MM.1S (cell line): ENCODE results near the gene SDC1.

Experiments
- DNase-seq: peaks from one replicate; pipeline ENCODE4 v3.0.0-alpha.2; 2015
- H2AFZ ChIP-seq: fragments of 300-600 bp; sonication (generic); 2 replicates; pipeline ENCODE4 v1.6.0; 2016; ENCODE audit warnings: antibody characterized with exemption, low read length
- H3F3A ChIP-seq: fragments of 300-600 bp; sonication (generic); 2 replicates; pipeline ENCODE4 v1.6.1; 2016; ENCODE audit warnings: mild to moderate bottlenecking, antibody characterized with exemption, low read length, moderate library complexity, mixed read lengths; ENCODE audit not compliant: insufficient read depth
- H3K27ac ChIP-seq: fragments of 300-600 bp; sonication (generic); 2 replicates; pipeline ENCODE4 v1.5.1; 2016; ENCODE audit warnings: mild to moderate bottlenecking, low read length
- H3K27me3 ChIP-seq: fragments of 300-600 bp; sonication (generic); replicated peaks from 2 replicates; pipeline ENCODE4 v1.6.0; 2016; ENCODE audit warnings: low read length; ENCODE audit not compliant: insufficient read depth
- H3K36me3 ChIP-seq: fragments of 300-600 bp; sonication (generic); replicated peaks from 2 replicates; pipeline ENCODE4 v1.6.1; 2016; ENCODE audit warnings: mild to moderate bottlenecking, low read length, mixed read lengths; ENCODE audit not compliant: insufficient read depth
- H3K4me1 ChIP-seq: fragments of 300-600 bp; sonication (generic); 2 replicates; pipeline ENCODE4 v1.6.1; 2016; ENCODE audit warnings: low read length, mixed read lengths
- H3K4me2 ChIP-seq: fragments of 300-600 bp; sonication (generic); 2 replicates; pipeline ENCODE4 v1.6.0; 2016; ENCODE audit warnings: low read depth, low read length
- H3K4me3 ChIP-seq: fragments of 300-600 bp; sonication (generic); 2 replicates; pipeline ENCODE4 v1.5.1; 2016; ENCODE audit warnings: low read length, mixed read lengths
- H3K79me2 ChIP-seq: fragments of 300-600 bp; sonication (generic); 2 replicates; pipeline ENCODE4 v1.6.1; 2016; ENCODE audit warnings: mixed run types, low read length, mixed read lengths
- H3K9ac ChIP-seq: fragments of 300-600 bp; sonication (generic); 2 replicates; pipeline ENCODE4 v1.6.1; 2016; ENCODE audit warnings: low read length, mixed read lengths
- H3K9me2 ChIP-seq: fragments of 300-600 bp; sonication (generic); replicated peaks from 2 replicates; pipeline ENCODE4 v1.6.1; 2016; ENCODE audit warnings: mild to moderate bottlenecking, low read length, mixed read lengths; ENCODE audit not compliant: insufficient read depth
- H3K9me3 ChIP-seq: fragments of 300-600 bp; sonication (generic); replicated peaks from 2 replicates; pipeline ENCODE4 v1.6.1; 2016; ENCODE audit warnings: mild to moderate bottlenecking, low read length, mixed read lengths; ENCODE audit not compliant: insufficient read depth
- H4K20me1 ChIP-seq: fragments of 300-600 bp; sonication (generic); 2 replicates; pipeline ENCODE4 v1.6.1; 2016; ENCODE audit warnings: mild to moderate bottlenecking, low read length, moderate library complexity, mixed read lengths; ENCODE audit not compliant: insufficient read depth
- EZH2 ChIP-seq: fragments of 300-600 bp; sonication (generic); optimal IDR thresholded peaks from 2 replicates; pipeline ENCODE3; 2017; ENCODE audit warnings: low read depth, mild to moderate bottlenecking, antibody characterized with exemption, low read length, mixed read lengths
- EZH2phosphoT487 ChIP-seq: fragments of 300-600 bp; sonication (generic); IDR thresholded peaks from 2 replicates; pipeline ENCODE4 v1.6.1; 2018; ENCODE audit warnings: antibody characterized with exemption, low read length
- TF ChIP-seq, protein P1 (sequence below): fragments of 300-600 bp; sonication (generic); IDR thresholded peaks from 2 replicates; pipeline ENCODE4 v1.5.1; 2016; ENCODE audit warnings: antibody characterized with exemption, low read length, mixed read lengths

Gene SDC1

DNA sequence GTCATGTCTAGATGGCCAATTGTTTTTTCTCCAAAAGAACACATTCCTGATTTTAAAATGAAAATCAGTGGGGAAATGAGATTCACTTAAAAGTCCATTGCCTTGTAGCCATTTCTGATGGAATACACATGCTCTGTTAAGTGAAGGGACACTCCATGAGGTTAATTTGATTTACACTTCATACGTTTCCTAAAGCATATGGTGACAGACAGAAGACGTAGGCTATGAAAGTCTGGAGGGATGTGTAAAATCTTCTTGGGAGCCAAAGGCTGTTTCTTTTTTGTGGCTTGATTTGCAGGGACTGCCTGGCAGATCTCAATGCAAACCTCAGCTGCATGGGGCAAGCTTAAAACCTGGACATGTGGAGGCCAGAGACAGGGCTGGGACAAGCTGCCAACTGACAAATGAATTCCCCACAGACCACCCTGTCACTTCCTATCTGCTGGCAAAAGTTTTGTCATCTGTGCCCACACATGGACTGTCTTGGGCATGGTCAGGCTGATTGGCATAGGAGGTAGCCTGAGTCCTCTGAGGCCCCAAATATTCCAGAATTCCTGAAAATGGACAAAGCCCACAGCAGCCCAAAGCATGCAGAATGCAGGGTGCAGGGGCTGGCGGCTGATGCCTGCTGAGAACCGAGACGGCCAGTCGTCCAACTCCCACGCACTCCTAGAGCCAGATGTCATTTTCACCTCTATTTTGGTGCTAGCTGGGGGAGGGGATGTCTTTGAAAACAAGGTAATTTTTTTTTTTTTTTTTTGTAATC is 73.9 kb downstream of the SDC1 start:
- Histone ChIP-seq H3K9ac (peak overlapping the region; percentile 15; the same call in 1 of the 2 replicates), H3K4me2 (peak overlapping the region; percentile 69), H4K20me1 (no peaks in the 10 kb centered on the region), H3K27me3 (no peaks in the 10 kb centered on the region), H3K4me1 (peaks cover 23% of the 10 kb centered on the region), H3K79me2 (no peaks in the 10 kb centered on the region), H3K9me2 (no peaks in the 10 kb centered on the region), H3F3A (0 out of 2 replicates have a peak, but pooled peaks cover 4% of the 10 kb centered on the region), H3K36me3 (no peaks in the 10 kb centered on the region), H2AFZ (0 out of 2 replicates have a peak overlapping the region, but pooled peaks have one; percentile 4), H3K9me3 (no peaks in the 10 kb centered on the region), H3K27ac (peak overlapping the region; percentile 56), H3K4me3 (peak overlapping the region; percentile 13; the same call in 1 of the 2 replicates)
- TF ChIP-seq EZH2phosphoT487 (no peak), EZH2 (no peak)
- TF ChIP-seq, protein P1, sequence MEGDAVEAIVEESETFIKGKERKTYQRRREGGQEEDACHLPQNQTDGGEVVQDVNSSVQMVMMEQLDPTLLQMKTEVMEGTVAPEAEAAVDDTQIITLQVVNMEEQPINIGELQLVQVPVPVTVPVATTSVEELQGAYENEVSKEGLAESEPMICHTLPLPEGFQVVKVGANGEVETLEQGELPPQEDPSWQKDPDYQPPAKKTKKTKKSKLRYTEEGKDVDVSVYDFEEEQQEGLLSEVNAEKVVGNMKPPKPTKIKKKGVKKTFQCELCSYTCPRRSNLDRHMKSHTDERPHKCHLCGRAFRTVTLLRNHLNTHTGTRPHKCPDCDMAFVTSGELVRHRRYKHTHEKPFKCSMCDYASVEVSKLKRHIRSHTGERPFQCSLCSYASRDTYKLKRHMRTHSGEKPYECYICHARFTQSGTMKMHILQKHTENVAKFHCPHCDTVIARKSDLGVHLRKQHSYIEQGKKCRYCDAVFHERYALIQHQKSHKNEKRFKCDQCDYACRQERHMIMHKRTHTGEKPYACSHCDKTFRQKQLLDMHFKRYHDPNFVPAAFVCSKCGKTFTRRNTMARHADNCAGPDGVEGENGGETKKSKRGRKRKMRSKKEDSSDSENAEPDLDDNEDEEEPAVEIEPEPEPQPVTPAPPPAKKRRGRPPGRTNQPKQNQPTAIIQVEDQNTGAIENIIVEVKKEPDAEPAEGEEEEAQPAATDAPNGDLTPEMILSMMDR: no peak
- DNase-seq: peak; percentile 79
